HG03139 (cell line): ENCODE measurements around the gene CCR8.
"Not testable (repeated sequence)": the region's sequence is repeated elsewhere in the genome, so short reads cannot be mapped to it uniquely, and the experiment has no call there.

Source experiments
- ATAC-seq: cut with Tn5 transposase; IDR thresholded peaks from one replicate; pipeline ENCODE4 v1.9.1; 2021; ENCODE audit not compliant: unreplicated experiment

Gene CCR8

DNA sequence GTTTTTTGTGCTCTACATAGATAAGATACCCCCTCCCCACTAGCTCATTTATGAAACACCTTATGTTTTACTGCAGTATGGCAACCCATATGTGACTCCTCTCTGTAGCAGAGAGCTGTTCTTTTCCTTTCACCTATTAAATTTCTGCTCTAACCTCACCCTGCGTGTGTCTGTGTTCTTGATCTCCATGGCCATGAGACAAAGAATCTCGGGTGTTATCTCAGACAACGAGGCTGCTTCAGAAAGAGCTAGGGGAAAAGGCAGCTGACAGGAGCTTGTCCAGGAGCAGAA lies 18.0 kb downstream of the CCR8 start:
- no peak for ATAC-seq

GRCh38 chr3:39349080-39349479 lies 19.6 kb downstream of the CCR8 start:
- ATAC-seq, result no peak

DNA sequence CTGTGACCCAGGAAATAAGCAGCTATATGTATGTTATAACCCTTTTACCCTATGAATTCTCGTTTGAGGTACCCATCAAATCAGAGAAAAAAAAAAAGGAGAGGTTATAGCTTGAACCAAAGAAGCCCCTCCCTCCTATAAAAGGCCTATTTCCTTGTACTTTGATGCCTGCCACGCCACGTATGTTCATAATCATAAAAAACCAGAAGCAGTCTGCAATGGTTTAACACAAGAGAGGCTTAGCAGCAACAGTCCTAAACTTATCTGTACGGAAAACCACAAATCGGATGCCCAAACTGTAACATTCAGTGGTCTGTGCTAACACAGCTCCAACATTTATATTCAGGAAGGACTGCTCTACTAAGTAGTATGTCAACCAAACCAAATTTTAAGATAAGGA lies 21.2 kb downstream of the CCR8 start:
- ATAC-seq, result no peak

DNA sequence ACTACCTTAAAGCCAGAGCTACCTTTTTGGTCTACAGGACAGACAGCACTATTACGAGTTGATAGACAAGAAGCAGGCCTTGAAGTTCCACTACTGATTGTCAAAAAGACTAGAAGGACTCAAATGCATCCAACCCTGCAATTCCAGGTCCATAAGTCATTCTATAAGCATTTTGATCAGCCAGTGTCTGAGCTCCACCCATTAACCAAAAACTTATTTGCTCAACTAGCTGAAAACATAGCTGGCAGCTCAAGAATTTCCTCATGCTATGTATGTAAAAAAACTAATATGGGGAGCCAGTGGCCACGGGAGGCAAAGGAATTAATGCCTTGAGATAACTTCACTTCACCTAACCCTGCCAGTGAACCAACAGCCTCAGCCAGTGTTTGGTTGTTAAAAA lies 21.6 kb downstream of the CCR8 start:
- ATAC-seq, result not testable (repeated sequence)

DNA sequence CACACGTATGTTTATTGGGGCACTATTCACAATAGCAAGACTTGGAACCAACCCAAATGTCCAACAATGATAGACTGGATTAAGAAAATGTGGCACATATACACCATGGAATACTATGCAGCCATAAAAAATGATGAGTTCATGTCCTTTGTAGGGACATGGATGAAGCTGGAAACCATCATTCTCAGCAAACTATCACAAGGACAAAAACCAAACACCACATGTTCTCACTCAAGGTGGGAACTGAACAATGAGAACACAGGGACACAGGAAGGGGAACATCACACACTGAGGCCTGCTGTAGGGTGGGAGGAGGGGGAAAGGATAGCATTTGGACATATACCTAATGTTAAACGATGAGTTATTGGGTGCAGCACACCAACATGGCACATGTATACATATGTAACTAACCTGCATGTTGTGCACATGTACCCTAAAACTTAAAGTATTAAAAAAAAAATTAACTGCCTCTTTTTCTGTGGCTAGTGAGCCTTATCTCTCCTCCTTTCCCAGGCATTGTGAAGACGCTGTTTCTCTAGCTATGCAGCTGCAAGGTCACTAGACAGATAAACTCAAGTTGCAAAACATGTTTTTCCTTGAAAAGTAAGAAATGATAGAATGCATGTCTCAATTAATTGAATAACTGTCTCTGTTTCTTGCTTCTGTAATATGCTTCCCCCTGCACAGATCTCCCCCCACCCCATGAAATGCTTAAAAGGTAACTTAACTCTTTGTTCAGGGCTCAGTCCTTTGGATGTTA lies 23.8 kb downstream of the CCR8 start:
- not testable (repeated sequence) for ATAC-seq

GRCh38 chr3:39358333-39358732 lies 28.8 kb downstream of the CCR8 start:
- ATAC-seq, result no peak

DNA sequence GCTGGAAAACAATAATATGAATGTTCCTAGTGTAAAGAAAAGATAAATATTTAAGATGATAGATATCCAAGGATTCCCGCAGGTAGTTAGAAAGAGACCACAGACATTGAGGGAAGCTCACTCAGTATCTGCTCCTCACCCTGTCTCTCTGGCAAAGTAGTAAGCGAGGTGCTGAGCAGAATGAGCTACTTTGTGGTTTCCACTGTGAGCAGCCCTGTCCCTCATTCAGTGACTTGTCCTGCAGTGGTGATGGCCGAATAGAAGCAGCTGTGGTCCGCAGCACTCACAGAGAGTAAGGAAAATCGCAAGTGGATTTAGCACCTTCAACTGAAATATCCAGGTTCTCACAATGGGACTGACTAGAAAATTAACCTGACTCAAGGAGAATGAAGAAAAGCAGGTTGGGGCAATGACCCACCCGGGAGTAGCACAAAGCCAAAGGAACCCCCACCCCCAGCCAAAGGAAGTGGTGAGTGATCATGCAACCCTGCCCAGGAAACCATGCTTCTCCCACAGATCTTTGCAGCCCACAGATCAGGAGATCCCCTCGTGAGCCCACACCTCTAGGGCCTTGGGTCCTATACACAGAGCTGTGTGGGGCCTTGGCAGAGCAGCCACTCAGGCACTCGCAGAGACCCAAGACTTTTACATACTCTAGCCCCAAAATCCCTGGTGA lies 31.9 kb downstream of the CCR8 start:
- ATAC-seq, result no peak

- no peak for ATAC-seq
These were observed 32.7 kb downstream of the CCR8 start for GRCh38 chr3:39362192-39362591.

- no peak for ATAC-seq
These were observed 33.3 kb downstream of the CCR8 start for GRCh38 chr3:39362812-39363211.

DNA sequence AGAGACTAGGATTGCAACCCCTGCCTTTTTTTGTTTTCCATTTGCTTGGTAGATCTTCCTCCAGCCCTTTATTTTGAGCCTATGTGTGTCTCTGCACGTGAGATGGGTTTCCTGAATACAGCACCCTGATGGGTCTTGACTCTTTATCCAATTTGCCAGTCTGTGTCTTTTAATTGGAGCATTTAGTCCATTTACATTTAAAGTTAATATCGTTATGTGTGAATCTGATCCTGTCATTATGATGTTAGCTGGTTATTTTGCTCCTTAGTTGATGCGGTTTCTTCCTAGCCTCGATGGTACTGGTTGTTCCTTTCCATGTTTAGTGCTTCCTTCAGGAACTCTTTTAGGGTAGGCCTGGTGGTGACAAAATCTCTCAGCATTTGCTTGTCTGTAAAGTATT lies 40.9 kb downstream of the CCR8 start:
- ATAC-seq, result not testable (repeated sequence)

- no peak for ATAC-seq
These were observed 43.3 kb downstream of the CCR8 start for GRCh38 chr3:39372833-39373232.

DNA sequence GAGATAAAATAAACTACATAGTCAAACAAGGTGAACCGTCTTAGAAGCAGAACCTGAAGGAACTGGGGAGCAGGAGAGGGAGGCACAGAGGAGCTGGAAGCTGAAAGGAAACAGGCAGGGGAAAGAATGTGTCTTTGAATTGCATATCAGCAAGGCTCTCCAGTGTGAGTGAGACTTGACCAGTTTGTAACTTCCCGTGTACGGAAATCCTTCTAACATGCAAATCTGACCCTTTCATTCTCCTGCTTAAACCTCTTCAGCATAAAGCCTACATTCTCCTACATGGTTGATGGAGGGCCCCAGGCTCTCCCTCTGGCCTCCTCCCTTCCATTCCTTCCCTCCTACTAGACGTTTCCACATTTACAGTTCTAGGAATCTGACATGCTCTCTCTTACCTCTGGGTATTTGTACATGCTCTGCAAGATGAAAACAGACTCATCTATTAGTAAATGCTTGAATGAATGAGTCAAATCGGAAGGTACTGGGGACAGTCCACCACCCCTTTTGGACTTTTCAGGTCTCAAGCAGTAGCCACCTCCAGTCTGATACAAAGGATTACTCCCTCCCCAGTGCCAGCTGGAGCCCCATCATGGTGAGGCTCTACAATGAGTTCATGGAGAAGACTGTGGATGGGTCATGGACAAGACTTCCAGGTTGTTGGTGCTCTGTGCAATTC lies 47.6 kb downstream of the CCR8 start:
- no peak for ATAC-seq

GRCh38 chr3:39378088-39378487 lies 48.6 kb downstream of the CCR8 start:
- ATAC-seq, result no peak

GRCh38 chr3:39378957-39379777 lies 49.7 kb downstream of the CCR8 start:
- ATAC-seq, result no peak

GRCh38 chr3:39379778-39380155 lies 50.3 kb downstream of the CCR8 start:
- ATAC-seq, result no peak

- ATAC-seq, result no peak
These were observed 51.9 kb downstream of the CCR8 start for GRCh38 chr3:39381432-39381831.
